ENCODE measurements around the gene PLEKHM1.
"Not testable (repeated sequence)": the region's sequence is repeated elsewhere in the genome, so short reads cannot be mapped to it uniquely, and the experiment has no call there.

PLEKHM1 gene

DNA sequence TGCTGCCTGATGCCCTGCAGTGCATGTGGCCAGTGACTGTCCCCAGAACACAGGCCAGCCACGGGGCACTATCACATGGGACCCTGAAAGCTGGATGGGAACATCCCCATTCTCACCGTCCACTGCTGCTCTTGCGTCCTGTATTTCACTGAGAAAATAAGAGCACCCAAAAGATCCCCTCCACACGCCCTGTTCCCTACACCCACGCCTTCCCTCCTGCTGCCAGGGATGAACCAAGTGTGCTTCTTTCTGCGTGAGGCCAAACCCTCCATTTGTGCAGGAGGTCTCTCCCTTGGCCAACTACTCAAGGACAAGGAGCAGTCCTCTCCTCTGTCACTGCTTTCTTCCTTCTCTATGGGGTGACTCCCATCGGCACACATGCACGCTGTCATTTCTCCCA is 36.2 kb downstream of the PLEKHM1 start:
- peaks cover 7 to 47% (median 16%) of the 10 kb centered on the region in 11 experiments; a peak in 14 of 22 replicates for H3K36me3 ChIP-seq
- H3K9ac ChIP-seq; H3K27me3 ChIP-seq; H3K9me3 ChIP-seq (replicated peaks in 1 of 11); H3K4me3 ChIP-seq: not testable (repeated sequence)
- H3K27ac ChIP-seq, result peak overlapping the region in 2 of 11 experiments; percentile 87 to 97; a peak in 4 of 22 replicates
- peaks cover 11 to 95% (median 89%) of the 10 kb centered on the region in 10 experiments; a peak in 18 of 20 replicates for H3K4me1 ChIP-seq
- peaks cover 0 to 50% (median 0%) of the 10 kb centered on the region in 11 experiments; a peak in 6 of 22 replicates for H4K20me1 ChIP-seq
- peak overlapping the region in 10 of 11 experiments; percentile 24 to 83 (median 73); a peak in 18 of 22 replicates for H3K4me2 ChIP-seq

DNA sequence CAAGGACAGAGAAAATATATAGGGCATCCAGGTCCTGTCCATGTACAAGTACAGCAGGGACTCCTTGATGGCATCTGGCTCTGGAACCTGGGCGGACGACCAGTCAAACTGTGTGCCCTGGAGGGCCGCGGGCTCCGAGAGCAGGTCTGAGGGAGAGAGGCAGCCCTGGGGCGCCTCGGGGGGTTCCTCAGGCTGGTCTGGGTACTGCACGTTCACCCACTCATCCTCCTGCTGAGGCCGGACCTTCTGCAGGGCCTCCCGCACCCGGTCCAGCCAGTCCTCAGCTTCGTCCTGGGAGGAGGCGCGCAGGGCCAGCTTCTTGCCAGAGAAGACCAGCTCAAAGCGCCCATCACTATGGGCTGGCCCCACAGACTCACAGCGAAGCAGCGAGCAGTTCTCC is 36.8 kb downstream of the PLEKHM1 start:
- H3K27me3 ChIP-seq; H3K9me3 ChIP-seq (replicated peaks in 1 of 11): not testable (repeated sequence)
- peak overlapping the region; percentile 23 to 83 (median 70); a peak in 19 of 22 replicates for H3K4me2 ChIP-seq
- H4K20me1 ChIP-seq, result peaks cover 0 to 50% (median 0%) of the 10 kb centered on the region in 11 experiments; a peak in 6 of 22 replicates
- H3K27ac ChIP-seq, result peak overlapping the region in 6 of 11 experiments; percentile 70 to 98 (median 92); a peak in 12 of 22 replicates
- H3K4me3 ChIP-seq, result peak overlapping the region in 1 of 10 experiments; percentile 7; a peak in 1 of 20 replicates
- H3K9ac ChIP-seq, result peak overlapping the region in 5 of 11 experiments; percentile 3 to 80 (median 76); a peak in 7 of 22 replicates
- H3K36me3 ChIP-seq, result peaks cover 7 to 52% (median 16%) of the 10 kb centered on the region in 11 experiments; a peak in 14 of 22 replicates
- peaks cover 11 to 95% (median 88%) of the 10 kb centered on the region in 10 experiments; a peak in 18 of 20 replicates for H3K4me1 ChIP-seq

DNA sequence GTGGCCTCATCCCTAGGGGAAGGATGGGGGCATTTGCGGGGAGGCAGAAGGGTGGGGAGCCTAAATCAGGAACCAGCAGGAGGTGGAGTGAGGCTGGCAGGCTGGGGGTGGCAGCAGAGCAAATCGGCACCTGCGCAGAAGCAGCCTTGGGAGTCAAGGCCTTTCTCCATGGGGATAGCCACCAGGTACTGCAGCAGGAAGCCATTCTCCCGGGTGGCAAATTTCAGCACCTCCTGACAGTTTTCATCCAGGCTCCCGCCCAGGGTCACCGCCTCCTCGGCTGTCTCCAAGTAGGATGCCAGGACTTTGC is 37.3 kb downstream of the PLEKHM1 start:
- Histone ChIP-seq H4K20me1 (peaks cover 0 to 51% (median 0%) of the 10 kb centered on the region in 11 experiments; a peak in 6 of 22 replicates), H3K4me2 (peak overlapping the region; percentile 19 to 83 (median 70); a peak in 20 of 22 replicates), H3K9ac (peak overlapping the region in 7 of 11 experiments; percentile 47 to 80 (median 76); a peak in 12 of 22 replicates), H3K4me3 (peak overlapping the region in 4 of 10 experiments; percentile 7 to 46 (median 37); a peak in 5 of 20 replicates), H3K4me1 (peaks cover 12 to 95% (median 87%) of the 10 kb centered on the region in 10 experiments; a peak in 18 of 20 replicates), H3K27ac (peak overlapping the region in 7 of 11 experiments; percentile 53 to 98 (median 87); a peak in 12 of 22 replicates), H3K36me3 (peaks cover 7 to 52% (median 16%) of the 10 kb centered on the region in 11 experiments; a peak in 14 of 22 replicates)
- H3K27me3 ChIP-seq; H3K9me3 ChIP-seq (replicated peaks in 1 of 11): not testable (repeated sequence)

DNA sequence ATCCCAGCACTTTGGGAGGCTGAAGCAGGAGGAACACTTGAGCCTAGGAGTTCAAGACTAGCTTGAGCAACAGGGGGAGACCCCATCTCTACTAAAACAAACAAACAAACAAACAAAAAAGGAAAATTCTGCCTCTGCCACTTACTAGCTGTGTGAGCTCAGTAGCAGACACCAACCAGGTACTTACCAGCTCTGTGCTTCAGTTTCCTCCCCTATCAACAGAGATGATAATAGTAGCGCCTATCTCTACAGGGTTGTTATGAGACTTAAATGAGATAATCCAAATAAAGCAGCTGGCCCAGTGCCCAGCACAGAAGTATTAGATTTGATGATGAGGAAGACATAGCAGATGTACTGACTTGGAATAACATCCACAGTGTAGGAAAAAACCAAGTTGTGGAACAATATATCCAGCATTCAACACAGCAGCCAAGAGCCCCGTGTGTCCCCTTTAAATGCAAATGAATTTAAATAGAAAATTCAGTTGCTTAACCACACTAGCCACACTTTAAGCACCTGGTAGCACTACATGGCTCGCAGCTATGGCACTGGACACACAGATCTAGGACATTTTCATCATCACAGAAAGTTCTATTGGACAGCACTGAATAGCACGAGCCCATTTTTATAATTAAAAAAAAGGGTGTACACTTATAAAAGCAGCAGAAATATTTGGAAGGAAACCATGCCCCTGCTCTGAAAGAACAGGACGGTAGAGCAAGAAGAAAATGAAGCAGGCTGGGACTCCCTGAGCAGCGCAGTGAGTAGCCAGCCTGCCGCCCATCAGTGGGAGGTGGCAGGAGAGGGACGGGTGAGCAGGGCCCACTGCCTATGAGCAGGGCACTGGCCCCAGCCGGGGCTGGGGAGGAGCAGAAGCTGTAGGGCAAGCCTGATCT is 37.9 kb downstream of the PLEKHM1 start:
- Histone ChIP-seq H4K20me1 (peaks cover 0 to 53% (median 0%) of the 10 kb centered on the region in 11 experiments; a peak in 6 of 22 replicates), H3K36me3 (peaks cover 7 to 54% (median 16%) of the 10 kb centered on the region in 11 experiments; a peak in 14 of 22 replicates), H3K4me1 (peaks cover 16 to 95% (median 88%) of the 10 kb centered on the region in 10 experiments), H3K9ac (peak overlapping the region in 7 of 11 experiments; percentile 47 to 80 (median 76); a peak in 12 of 22 replicates), H3K27ac (peak overlapping the region in 7 of 11 experiments; percentile 53 to 98 (median 87); a peak in 13 of 22 replicates), H3K4me3 (peak overlapping the region in 4 of 10 experiments; percentile 7 to 46 (median 37); a peak in 5 of 20 replicates), H3K4me2 (peak overlapping the region; percentile 19 to 83 (median 76); a peak in 20 of 22 replicates)
- H3K9me3 ChIP-seq (replicated peaks in 1 of 11); H3K27me3 ChIP-seq: not testable (repeated sequence)

DNA sequence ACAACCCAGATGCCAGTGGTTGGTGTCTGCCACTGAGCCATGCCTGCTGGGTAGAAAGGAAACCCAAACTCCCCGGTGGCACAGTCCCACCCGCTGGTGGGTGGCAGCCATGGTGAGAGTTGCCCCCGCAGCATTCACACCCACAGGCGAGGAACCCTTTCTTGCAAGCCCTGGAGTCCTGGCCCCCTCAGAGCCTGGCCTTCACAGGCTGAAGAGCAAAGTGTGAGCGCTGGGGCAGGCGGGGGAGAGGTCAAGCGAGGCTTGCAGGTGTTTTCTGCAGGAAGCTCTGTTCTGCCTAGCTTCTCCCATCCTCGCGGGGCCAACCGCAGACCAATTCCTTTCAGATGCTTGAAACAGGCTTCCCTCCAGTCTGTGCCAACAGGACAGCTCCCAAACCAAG is 38.9 kb downstream of the PLEKHM1 start:
- Histone ChIP-seq H3K9ac (peak overlapping the region in 7 of 11 experiments; percentile 36 to 85 (median 76); a peak in 11 of 22 replicates), H4K20me1 (peaks cover 0 to 61% (median 0%) of the 10 kb centered on the region in 11 experiments; a peak in 6 of 22 replicates), H3K36me3 (peaks cover 7 to 52% (median 15%) of the 10 kb centered on the region in 11 experiments; a peak in 15 of 22 replicates), H3K4me1 (peaks cover 25 to 95% (median 88%) of the 10 kb centered on the region in 10 experiments), H3K27ac (peak overlapping the region in 7 of 11 experiments; percentile 57 to 98 (median 95); a peak in 14 of 22 replicates), H3K4me2 (peak overlapping the region in 10 of 11 experiments; percentile 19 to 83 (median 77); a peak in 19 of 22 replicates)
- H3K27me3 ChIP-seq; H3K4me3 ChIP-seq; H3K9me3 ChIP-seq (replicated peaks in 1 of 11): not testable (repeated sequence)
- peak in 2 of 11 experiments; percentile 44 to 68; a peak in 2 of 22 replicates for TF ChIP-seq Cebpa-rat (IDR thresholded peaks at IDR 0.05)

DNA sequence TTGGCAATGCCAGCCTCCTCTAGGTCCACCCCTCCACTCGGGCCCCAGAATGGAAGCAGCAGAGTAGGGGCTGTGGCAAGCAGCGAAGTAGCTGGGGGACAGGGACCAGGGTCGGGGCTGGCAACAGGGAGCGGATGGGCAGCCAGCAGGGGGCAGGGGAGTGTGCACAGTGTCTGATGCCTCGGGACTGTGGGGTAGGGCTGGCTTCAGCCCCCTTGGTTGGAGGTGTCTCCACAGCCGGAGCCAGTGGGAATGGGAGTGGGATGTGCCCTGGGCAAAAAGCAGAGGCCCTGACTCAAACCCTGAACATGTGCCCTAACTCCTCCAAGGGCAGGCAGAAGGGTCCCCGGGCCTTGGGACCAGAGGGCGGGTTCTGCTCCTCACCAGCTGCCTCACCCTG is 39.4 kb downstream of the PLEKHM1 start:
- H3K9ac ChIP-seq, result peak overlapping the region in 8 of 11 experiments; percentile 46 to 89 (median 77); a peak in 16 of 22 replicates
- H3K27ac ChIP-seq, result peak overlapping the region in 8 of 11 experiments; percentile 66 to 98 (median 90); a peak in 16 of 22 replicates
- H3K9me3 ChIP-seq (replicated peaks in 1 of 11), result no peaks in the 10 kb centered on the region
- peaks cover 30 to 95% (median 88%) of the 10 kb centered on the region in 10 experiments for H3K4me1 ChIP-seq
- TF ChIP-seq Cebpa-rat (IDR thresholded peaks at IDR 0.05), result no peak
- H3K4me2 ChIP-seq, result peak overlapping the region; percentile 31 to 83 (median 74); a peak in 20 of 22 replicates
- peaks cover 0 to 63% (median 0%) of the 10 kb centered on the region in 11 experiments; a peak in 6 of 22 replicates for H4K20me1 ChIP-seq
- H3K36me3 ChIP-seq, result peaks cover 2 to 47% (median 10%) of the 10 kb centered on the region in 11 experiments; a peak in 14 of 22 replicates
- no peaks in the 10 kb centered on the region for H3K27me3 ChIP-seq
- H3K4me3 ChIP-seq, result peak overlapping the region in 2 of 10 experiments; percentile 23 to 28; a peak in 1 of 20 replicates

DNA sequence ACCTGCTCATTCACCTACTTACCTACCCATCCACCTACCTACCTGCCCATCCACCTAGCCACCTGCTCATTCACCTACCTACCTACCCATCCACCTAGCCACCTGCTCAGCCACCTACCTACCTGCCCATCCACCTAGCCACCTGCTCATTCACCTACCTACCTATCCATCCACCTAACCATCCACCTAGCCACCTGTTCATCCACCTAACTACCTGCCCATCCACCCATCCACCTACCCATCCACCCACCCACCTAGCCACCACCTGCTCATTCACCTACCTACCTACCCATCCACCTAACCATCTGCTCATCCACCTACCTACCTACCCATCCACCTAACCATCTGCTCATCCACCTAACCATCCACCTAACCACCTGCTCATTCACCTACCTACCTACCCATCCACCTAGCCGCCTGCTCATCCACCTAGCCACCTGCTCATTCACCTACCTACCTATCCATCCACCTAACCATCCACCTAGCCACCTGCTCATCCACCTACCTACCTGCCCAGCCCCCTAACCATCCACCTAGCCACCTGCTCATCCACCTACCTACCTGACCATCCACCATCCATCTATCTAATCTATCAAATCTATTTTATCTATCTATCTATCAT is 40.7 kb downstream of the PLEKHM1 start:
- Histone ChIP-seq H3K9ac (peak overlapping the region in 6 of 11 experiments; percentile 40 to 76 (median 73); a peak in 10 of 22 replicates), H3K36me3 (peaks cover 3 to 46% (median 15%) of the 10 kb centered on the region in 11 experiments; a peak in 16 of 22 replicates), H3K4me3 (peak overlapping the region in 1 of 10 experiments; percentile 10; a peak in 2 of 20 replicates), H3K4me2 (peak overlapping the region in 10 of 11 experiments; percentile 16 to 96 (median 87); a peak in 18 of 22 replicates), H4K20me1 (peaks cover 0 to 75% (median 0%) of the 10 kb centered on the region in 11 experiments; a peak in 6 of 22 replicates), H3K27ac (peak overlapping the region in 7 of 11 experiments; percentile 26 to 90 (median 85); a peak in 13 of 22 replicates), H3K4me1 (peaks cover 43 to 99% (median 92%) of the 10 kb centered on the region in 10 experiments)
- H3K9me3 ChIP-seq (replicated peaks in 1 of 11); H3K27me3 ChIP-seq: not testable (repeated sequence)

DNA sequence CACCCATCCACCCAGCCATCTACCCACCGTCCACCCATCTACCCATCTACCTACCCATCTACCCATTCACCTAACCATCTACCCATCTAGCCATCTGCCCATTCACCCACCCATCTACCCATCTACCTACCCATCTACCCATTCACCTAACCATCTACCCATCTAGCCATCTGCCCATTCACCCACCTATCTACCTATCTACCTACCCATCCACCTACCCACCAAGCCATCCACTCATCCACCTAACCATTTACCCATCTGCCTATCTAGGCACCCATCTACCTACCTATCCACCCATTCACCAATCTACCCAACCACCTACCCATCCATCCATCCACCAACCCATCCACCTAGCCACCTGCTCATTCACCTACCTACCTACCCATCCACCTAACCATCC is 41.3 kb downstream of the PLEKHM1 start:
- H3K27me3 ChIP-seq; H3K4me3 ChIP-seq; H3K9ac ChIP-seq; H3K9me3 ChIP-seq (replicated peaks in 1 of 11): not testable (repeated sequence)
- peaks cover 3 to 43% (median 13%) of the 10 kb centered on the region in 11 experiments; a peak in 16 of 22 replicates for H3K36me3 ChIP-seq
- peaks cover 0 to 73% (median 0%) of the 10 kb centered on the region in 11 experiments; a peak in 6 of 22 replicates for H4K20me1 ChIP-seq
- H3K4me2 ChIP-seq, result peak overlapping the region in 9 of 11 experiments; percentile 46 to 96 (median 89); a peak in 13 of 22 replicates
- peaks cover 43 to 99% (median 91%) of the 10 kb centered on the region in 10 experiments for H3K4me1 ChIP-seq
- peak overlapping the region in 3 of 11 experiments; percentile 23 to 90 (median 85); a peak in 5 of 22 replicates for H3K27ac ChIP-seq

DNA sequence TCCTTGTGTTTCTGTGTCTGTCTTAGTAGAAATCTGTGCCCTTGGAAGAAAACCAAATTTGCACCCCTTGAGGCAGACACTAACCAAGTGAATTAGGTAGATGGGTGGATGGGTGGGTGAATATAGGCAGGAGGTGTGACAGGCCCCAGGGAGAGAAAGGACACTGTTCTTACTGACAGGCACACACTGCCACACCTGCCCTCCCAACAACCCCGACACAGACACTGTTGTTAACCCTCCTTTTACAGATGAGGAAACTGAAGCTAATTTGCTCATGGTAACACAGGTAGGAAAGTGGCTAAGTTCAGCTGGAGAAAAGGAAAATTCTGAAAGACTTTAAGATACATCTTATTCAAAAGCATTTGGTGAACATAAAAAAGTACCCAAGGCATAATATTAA is 42.0 kb downstream of the PLEKHM1 start:
- Histone ChIP-seq H3K4me2 (peak overlapping the region; percentile 19 to 93 (median 80); a peak in 20 of 22 replicates), H3K36me3 (peaks cover 3 to 40% (median 11%) of the 10 kb centered on the region in 11 experiments; a peak in 15 of 22 replicates)

DNA sequence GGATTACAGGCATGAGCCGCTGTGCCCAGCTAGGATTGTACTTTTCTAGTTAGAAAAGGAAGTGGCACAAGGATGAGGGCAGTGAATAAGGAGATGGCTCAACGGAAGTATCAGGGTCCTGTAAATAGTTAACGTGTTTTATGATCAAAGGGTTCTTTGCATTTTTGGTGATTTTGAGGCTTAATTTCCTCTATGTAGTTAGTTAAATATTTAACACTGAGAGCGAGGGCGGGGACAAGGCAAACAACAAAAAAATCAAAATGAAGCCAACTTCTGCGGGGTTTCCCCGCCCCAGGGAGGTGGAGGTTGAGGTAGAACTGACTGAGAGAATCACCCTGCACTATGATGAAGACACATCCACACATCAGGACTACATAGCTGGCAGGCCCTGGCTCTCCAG is 42.5 kb downstream of the PLEKHM1 start:
- H3K4me2 ChIP-seq, result peak overlapping the region; percentile 19 to 93 (median 80); a peak in 20 of 22 replicates
- peaks cover 0 to 62% (median 0%) of the 10 kb centered on the region in 11 experiments; a peak in 6 of 22 replicates for H4K20me1 ChIP-seq
- not testable (repeated sequence) for H3K27me3 ChIP-seq; H3K9me3 ChIP-seq (replicated peaks in 1 of 11); H3K4me3 ChIP-seq
- peak overlapping the region in 5 of 11 experiments; percentile 11 to 69 (median 48); a peak in 8 of 22 replicates for H3K9ac ChIP-seq
- H3K4me1 ChIP-seq, result peaks cover 37 to 98% (median 91%) of the 10 kb centered on the region in 10 experiments
- peak overlapping the region in 7 of 11 experiments; percentile 52 to 90 (median 76); a peak in 13 of 22 replicates for H3K27ac ChIP-seq
- peaks cover 3 to 40% (median 11%) of the 10 kb centered on the region in 11 experiments; a peak in 15 of 22 replicates for H3K36me3 ChIP-seq

More for the DNA sequence above, 42.0 kb downstream of the PLEKHM1 start:
- H3K9ac ChIP-seq, result peak overlapping the region in 4 of 11 experiments; percentile 35 to 69 (median 56); a peak in 6 of 22 replicates
- H3K27ac ChIP-seq, result peak overlapping the region in 7 of 11 experiments; percentile 52 to 90 (median 76); a peak in 12 of 22 replicates
- peaks cover 0 to 65% (median 0%) of the 10 kb centered on the region in 11 experiments; a peak in 6 of 22 replicates for H4K20me1 ChIP-seq
- not testable (repeated sequence) for H3K4me3 ChIP-seq; H3K27me3 ChIP-seq; H3K9me3 ChIP-seq (replicated peaks in 1 of 11)
- H3K4me1 ChIP-seq, result peaks cover 39 to 99% (median 91%) of the 10 kb centered on the region in 10 experiments

Data from BLaER1 treated with 17β-estradiol and CSF1 and Interleukin-3, amounts not matched to agents 10 nM and 100 nM (cell line).